ENCODE measurements around the gene CEP70.

The CEP70 gene

GRCh38 chr3:138467931-138468330, 126.1 kb downstream of the CEP70 start:
- no peak overlapping the region for H3K4me3 ChIP-seq (ENCODE audit: low read depth, low read length)
- TF ChIP-seq CTCF (IDR thresholded peaks at IDR 0.05; ENCODE audit: borderline replicate concordance, insufficient read depth, low read depth, low read length): no peak

GRCh38 chr3:138465925-138466324, 128.1 kb downstream of the CEP70 start:
- no peak overlapping the region for H3K4me3 ChIP-seq (ENCODE audit: low read depth, low read length)
- no peak for TF ChIP-seq CTCF (IDR thresholded peaks at IDR 0.05; ENCODE audit: borderline replicate concordance, insufficient read depth, low read depth, low read length)

GRCh38 chr3:138465451-138465850, 128.6 kb downstream of the CEP70 start:
- TF ChIP-seq CTCF (IDR thresholded peaks at IDR 0.05; ENCODE audit: borderline replicate concordance, insufficient read depth, low read depth, low read length): no peak
- no peak overlapping the region for H3K4me3 ChIP-seq (ENCODE audit: low read depth, low read length)

GRCh38 chr3:138464491-138464860, 129.6 kb downstream of the CEP70 start:
- H3K4me3 ChIP-seq (ENCODE audit: low read depth, low read length): no peak overlapping the region
- TF ChIP-seq CTCF (IDR thresholded peaks at IDR 0.05; ENCODE audit: borderline replicate concordance, insufficient read depth, low read depth, low read length): no peak

- TF ChIP-seq CTCF (IDR thresholded peaks at IDR 0.05; ENCODE audit: borderline replicate concordance, insufficient read depth, low read depth, low read length): no peak
- no peak overlapping the region for H3K4me3 ChIP-seq (ENCODE audit: low read depth, low read length)
Observed at GRCh38 chr3:138463724-138464490, 130.2 kb downstream of the CEP70 start.

GRCh38 chr3:138461896-138462295, 132.2 kb downstream of the CEP70 start:
- no peak for TF ChIP-seq CTCF (IDR thresholded peaks at IDR 0.05; ENCODE audit: borderline replicate concordance, insufficient read depth, low read depth, low read length)
- no peak overlapping the region for H3K4me3 ChIP-seq (ENCODE audit: low read depth, low read length)

- no peak overlapping the region for H3K4me3 ChIP-seq (ENCODE audit: low read depth, low read length)
- TF ChIP-seq CTCF (IDR thresholded peaks at IDR 0.05; ENCODE audit: borderline replicate concordance, insufficient read depth, low read depth, low read length): no peak
Observed at GRCh38 chr3:138461246-138461645, 132.8 kb downstream of the CEP70 start.
